IPS-NIHi7 (cell line): ENCODE measurements around the gene STARD3.

Experiments
- DNase-seq: peaks from one replicate; pipeline ENCODE4 v3.0.0; 2012; ENCODE audit warnings: mixed read lengths; ENCODE audit errors: extremely low spot score

STARD3 gene

GRCh38 chr17:39638317-39638716, 1.4 kb downstream of the STARD3 start:
- DNase-seq, result no peak

DNA sequence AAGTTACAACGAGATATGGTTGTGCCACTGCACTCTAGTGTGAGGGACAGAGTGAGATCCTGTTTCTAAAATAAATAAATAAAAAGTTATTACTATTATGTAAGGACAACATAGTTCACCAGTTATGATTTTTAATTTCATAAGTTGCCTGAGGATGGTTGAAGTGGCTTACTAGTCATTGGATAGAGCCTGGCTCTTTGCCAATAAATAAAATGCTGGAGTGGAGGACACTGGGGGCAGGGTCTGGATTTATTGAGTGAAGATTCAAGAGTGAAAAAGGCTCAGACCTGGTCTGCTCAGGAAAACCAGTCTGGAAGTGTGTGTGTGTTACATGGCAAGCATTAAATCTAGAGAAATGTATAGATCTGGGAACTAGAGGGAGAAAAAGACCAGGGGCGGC, 2.1 kb downstream of the STARD3 start:
- DNase-seq, result no peak

DNA sequence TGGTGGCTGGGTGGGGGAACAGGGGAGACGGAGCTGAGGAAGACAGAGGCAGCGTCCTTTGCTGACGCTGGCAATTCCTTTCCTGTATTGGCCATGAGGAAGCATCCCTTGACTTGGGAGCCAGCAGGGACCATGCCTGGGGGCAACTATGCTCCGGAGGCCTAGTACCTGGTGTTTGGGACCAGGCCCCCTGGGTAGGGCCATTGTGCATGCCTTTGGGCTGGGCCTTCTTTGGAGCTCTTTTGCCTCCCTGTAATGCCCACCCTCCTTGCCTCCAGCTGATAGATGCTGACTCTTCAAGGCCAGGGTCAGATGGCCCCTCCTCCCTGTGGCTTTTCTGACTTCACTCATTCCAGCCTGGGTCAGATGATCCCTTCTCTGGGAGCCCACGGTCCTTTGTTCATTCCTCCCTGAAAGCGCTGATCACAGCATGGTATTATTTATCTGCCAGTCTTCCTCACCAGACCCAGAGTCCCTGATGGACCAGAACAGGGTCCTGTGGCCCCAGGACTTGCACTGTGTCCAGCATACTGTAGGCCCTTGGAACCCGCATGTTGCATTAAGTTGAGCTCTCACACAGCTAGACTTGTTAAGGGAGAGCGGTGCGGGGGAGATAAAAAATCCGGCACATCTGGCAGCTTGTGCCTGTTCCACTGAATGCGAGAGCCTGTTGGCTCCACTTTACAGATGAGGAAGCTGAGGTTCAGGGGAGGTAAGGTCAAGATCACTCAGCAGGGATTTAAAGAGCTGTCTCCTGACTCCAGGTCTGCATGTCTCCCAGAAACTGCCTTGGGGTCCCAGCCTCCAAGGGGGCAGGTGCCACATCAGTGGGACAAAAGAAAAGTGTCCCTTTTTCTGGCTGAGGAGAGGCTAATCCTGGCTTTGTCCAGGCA, 2.9 kb downstream of the STARD3 start:
- DNase-seq, result no peak

GRCh38 chr17:39640591-39641031, 3.7 kb downstream of the STARD3 start:
- no peak for DNase-seq

DNA sequence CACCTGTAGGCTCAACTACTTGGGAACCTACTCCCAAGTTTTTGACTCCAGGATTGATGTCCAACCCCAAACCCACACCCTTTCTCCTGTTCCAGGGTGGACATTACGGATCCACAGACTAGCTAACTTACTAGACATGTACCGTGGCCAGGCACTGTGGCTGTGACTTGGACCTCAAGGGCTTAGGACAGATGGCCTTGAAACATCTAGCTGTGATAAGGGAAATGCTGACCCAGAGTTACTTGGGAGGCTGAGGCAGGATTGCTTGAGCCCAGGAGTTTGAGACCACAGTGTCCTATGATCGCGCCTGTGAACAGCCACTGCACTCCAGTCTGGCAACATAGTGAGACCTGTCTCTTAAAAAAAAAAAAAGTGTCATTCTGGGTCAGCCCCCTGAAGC, 4.2 kb downstream of the STARD3 start:
- no peak for DNase-seq

DNA sequence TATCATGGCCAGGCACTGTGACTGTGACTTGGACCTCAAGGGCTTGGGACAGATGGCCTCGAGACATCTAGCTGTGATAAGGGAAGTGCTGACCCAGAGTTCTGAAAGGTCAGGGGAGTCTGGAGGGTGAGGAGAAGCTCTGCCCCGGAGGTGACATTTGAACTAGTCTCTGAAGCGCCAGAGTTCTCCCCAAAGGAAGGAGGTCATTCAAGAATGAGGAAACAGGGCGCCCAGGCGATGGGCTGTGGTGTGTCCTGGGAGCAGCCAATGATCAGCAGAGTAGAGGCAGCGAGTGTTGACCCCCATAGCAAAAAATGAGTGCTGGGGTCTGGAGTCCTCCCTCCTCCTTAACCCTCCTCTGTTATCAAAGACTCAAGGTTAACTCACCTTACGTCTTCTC, 4.9 kb downstream of the STARD3 start:
- DNase-seq, result no peak

- no peak for DNase-seq
These were observed 5.5 kb downstream of the STARD3 start for GRCh38 chr17:39642291-39643074.

GRCh38 chr17:39643271-39643670, 6.3 kb downstream of the STARD3 start:
- DNase-seq, result no peak

DNA sequence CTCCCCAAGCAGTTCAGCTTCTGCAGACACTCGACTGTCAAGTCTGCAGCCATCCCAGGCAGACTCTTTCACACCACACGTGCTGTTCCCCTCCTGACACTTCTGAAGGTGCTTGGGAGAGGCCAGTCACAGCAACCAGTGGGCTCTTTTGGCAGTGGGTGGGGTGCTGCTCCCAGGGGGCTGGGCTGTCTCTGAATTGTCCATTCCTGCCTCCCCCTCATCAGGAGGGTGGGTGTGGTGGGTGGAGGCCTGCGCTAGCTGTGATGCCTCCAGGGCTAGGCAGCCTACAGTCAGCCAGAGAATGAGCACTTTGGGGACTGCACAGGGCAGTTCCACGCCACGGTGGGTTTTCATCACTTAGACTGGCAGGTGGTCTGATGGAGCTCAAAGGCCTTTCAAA, 10.3 kb downstream of the STARD3 start:
- DNase-seq, result no peak

DNA sequence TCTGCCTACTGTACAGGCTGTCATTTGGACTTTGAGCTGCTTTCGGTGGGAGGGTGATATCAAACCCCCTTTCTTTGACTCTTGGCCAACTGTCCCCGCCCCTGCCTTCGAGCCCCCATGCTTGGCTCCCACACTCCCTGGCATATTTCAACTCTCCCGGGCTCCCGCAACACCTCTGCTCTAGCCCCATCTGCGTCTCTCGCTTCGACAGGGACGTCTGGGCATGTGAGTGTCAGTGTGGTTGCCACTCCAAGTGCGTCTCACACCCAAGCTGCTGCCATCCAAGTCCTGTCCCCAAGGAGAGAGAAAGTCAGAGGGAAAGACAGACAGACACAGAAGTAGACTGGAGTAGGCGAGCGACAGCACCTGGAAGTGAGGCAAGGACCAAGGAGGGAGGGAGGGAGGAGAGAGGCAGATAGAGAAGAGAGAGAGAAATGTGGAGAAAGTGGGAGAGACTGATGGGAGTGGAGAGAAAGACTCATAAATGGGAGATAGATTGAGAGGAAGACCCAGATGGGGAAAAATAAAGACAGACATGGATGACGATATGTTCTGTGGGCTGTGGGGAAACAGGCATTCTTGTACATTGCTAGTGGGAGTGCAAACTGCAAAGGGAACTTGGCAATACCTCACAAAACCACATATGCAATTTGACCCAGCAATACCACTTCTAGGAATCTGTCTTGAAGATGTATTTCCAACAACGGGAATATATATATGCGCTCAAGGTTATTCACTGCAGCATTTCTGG, 11.8 kb downstream of the STARD3 start:
- DNase-seq, result no peak

- DNase-seq, result no peak
These were observed 13.2 kb downstream of the STARD3 start for GRCh38 chr17:39650121-39650579.

DNA sequence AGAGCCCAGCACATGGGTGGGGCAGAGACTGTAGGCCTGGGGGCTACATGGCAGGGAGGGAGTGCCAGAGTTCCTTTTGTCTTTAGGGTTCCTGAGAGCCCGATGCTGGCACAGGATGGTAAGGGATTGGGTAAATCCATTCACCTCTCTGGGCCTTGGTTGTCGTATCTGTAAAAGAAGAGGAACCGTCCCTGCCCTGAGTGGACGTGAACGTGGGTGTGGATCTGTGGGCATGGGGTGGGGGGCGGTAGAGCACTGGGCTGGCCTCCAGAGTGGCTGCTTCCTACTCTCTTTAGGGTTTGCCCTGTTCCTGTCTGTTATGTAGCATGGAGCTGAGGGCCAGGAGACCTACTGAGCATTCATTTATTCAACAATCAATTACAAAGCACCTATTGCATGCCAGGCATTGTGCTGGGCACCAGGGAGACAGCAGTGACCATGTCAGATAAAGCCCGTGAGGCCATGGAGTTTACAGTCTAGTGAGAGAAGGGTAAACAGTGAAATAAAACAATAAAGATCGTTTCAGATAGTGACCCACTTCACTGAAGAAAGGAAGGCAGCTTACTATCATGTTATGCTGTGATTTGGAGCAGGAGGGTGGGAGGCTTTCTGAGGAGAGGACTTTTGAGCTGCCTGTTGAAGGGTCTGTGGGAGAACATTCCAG, 15.1 kb downstream of the STARD3 start:
- no peak for DNase-seq

DNA sequence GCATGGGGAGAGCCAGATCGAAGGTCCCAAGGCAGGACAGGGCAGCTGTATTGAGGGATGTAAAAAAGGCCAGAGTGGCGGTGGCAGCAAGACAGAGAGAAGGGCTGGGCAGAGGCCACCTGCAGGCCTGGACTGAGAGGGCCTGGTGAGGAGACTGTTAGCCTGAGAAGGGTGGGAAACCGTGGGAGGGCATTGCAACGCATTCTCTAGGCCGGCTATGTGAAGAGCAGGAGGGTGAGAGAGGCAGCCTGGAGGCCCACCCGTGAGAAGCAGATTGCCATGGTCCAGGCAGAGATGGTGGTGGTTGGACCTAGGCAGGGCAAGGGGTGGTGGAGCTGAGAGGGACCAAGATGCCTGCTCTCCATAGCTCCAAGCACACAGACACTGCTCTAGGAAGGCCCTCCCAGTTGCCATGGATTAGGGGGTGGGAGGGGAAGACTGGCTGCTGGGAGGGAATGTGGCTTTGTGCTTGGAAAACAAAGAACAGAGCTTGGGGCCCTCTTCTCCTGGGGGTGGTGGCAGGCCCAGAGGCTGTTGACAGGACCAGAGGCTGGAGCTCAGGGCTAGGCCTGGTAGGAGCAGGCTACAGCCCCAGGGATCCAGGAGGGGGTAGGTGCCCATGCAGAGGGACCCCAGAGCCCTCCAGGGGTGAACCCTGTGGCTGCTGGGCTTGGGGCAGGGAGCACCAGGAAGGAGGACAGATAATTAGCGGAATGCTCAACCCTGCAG, 15.8 kb downstream of the STARD3 start:
- DNase-seq, result peak; percentile 73

DNA sequence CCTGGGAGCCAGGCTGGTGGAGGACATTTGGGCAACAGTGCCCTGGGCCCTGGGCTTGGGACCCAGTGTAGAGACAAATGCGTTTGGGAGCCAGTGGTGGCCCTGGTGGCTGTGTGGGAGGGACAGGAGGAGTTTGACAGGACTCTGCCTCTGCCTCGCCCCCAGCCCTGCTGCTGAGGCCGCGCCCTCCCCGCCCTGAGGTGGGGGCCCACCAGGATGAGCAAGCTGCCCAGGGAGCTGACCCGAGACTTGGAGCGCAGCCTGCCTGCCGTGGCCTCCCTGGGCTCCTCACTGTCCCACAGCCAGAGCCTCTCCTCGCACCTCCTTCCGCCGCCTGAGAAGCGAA, 16.3 kb downstream of the STARD3 start:
- no peak for DNase-seq

- peak; percentile 92 for DNase-seq
These were observed 16.9 kb downstream of the STARD3 start for GRCh38 chr17:39653662-39654331.

GRCh38 chr17:39655105-39655504, 18.2 kb downstream of the STARD3 start:
- DNase-seq, result no peak

DNA sequence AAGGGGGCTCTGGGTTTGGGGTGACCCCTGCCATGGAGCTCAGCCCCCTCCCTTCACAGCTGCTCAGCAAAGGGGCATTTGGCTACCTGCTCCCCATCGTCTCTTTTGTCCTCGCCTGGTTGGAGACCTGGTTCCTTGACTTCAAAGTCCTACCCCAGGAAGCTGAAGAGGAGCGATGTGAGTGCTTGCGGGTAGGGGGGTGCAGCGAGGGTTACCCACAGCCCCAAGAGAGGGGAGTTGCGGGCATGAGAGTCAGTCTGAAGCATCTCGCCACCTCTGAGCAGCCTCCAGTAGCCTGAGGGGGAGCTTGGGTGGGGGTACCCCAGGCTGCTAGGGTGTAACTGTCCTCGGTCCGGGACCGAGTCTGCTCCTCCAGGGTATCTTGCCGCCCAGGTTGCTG, 21.4 kb downstream of the STARD3 start:
- DNase-seq, result no peak

GRCh38 chr17:39658760-39659159, 21.8 kb downstream of the STARD3 start:
- DNase-seq, result no peak

- no peak for DNase-seq
These were observed 22.5 kb downstream of the STARD3 start for GRCh38 chr17:39659279-39660010.

DNA sequence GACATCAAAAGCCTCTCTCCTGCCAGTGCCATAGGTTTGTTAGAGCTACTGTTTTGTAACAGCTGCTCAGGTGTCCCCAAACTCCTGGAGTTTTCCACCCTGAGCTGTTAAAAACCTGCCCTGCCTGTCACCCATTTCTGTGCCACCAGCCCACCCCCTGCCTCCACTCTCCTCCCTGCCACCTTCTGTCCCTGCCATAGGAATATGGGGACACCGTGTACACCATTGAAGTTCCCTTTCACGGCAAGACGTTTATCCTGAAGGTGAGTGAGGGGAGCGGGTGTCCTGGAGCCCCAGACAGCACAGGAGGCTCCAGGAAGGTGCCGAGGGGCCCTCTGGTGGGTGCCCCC, 23.0 kb downstream of the STARD3 start:
- DNase-seq, result no peak
